Measurements from ENCODE around the gene MAP2K1.

Gene MAP2K1

GRCh38 chr15:66401130-66402021, 14.7 kb downstream of the MAP2K1 start:
- peaks cover 23% of the 10 kb centered on the region for H3K36me3 ChIP-seq (ENCODE audit: control insufficient read depth, low read length)
- peaks cover 97% of the 10 kb centered on the region for H3K79me2 ChIP-seq (ENCODE audit: control insufficient read depth, low read length)
- H3K9me3 ChIP-seq (ENCODE audit: control insufficient read depth, insufficient read depth, low read length): no peaks in the 10 kb centered on the region
- H3K4me1 ChIP-seq (ENCODE audit: control insufficient read depth, low read length): peaks cover 89% of the 10 kb centered on the region
- no peaks in the 10 kb centered on the region for H3K9me2 ChIP-seq (replicated peaks; ENCODE audit: control insufficient read depth, low read length)
- H3K27ac ChIP-seq (ENCODE audit: low read depth, low read length): peak overlapping the region; percentile 85
- peaks cover 24% of the 10 kb centered on the region; the same call in 1 of the 2 replicates for H4K20me1 ChIP-seq (ENCODE audit: control insufficient read depth, insufficient read depth, low read depth, low read length)
- no peaks in the 10 kb centered on the region for H3K27me3 ChIP-seq (ENCODE audit: control insufficient read depth, low read length)
- peak overlapping the region; percentile 78 for H3K4me3 ChIP-seq (ENCODE audit: low read length)
- TF ChIP-seq CTCF (IDR thresholded peaks at IDR 0.05; ENCODE audit: low read depth, low read length, poor library complexity, severe bottlenecking) (peak; percentile 34), EZH2phosphoT487 (IDR thresholded peaks at IDR 0.05; ENCODE audit: borderline replicate concordance, low read length) (no peak)
- H3F3A ChIP-seq (ENCODE audit: control insufficient read depth, insufficient read depth): peaks cover 23% of the 10 kb centered on the region
- H3K4me2 ChIP-seq (ENCODE audit: low read length): peak overlapping the region; percentile 99

- H3K4me3 ChIP-seq (ENCODE audit: low read length): peak overlapping the region; percentile 78
- H3K4me2 ChIP-seq (ENCODE audit: low read length): peak overlapping the region; percentile 99
- H3K9me2 ChIP-seq (replicated peaks; ENCODE audit: control insufficient read depth, low read length): no peaks in the 10 kb centered on the region
- peaks cover 100% of the 10 kb centered on the region for H3K79me2 ChIP-seq (ENCODE audit: control insufficient read depth, low read length)
- no peaks in the 10 kb centered on the region for H3K27me3 ChIP-seq (ENCODE audit: control insufficient read depth, low read length)
- H3K9me3 ChIP-seq (ENCODE audit: control insufficient read depth, insufficient read depth, low read length): no peaks in the 10 kb centered on the region
- peaks cover 23% of the 10 kb centered on the region for H3F3A ChIP-seq (ENCODE audit: control insufficient read depth, insufficient read depth)
- peaks cover 92% of the 10 kb centered on the region for H3K4me1 ChIP-seq (ENCODE audit: control insufficient read depth, low read length)
- H3K36me3 ChIP-seq (ENCODE audit: control insufficient read depth, low read length): peaks cover 14% of the 10 kb centered on the region
- peak overlapping the region; percentile 85 for H3K27ac ChIP-seq (ENCODE audit: low read depth, low read length)
- H4K20me1 ChIP-seq (ENCODE audit: control insufficient read depth, insufficient read depth, low read depth, low read length): peaks cover 24% of the 10 kb centered on the region; the same call in 1 of the 2 replicates
- TF ChIP-seq EZH2phosphoT487 (IDR thresholded peaks at IDR 0.05; ENCODE audit: borderline replicate concordance, low read length) (no peak), CTCF (IDR thresholded peaks at IDR 0.05; ENCODE audit: low read depth, low read length, poor library complexity, severe bottlenecking) (no peak)
Observed at GRCh38 chr15:66402761-66403284, 16.1 kb downstream of the MAP2K1 start.

GRCh38 chr15:66403323-66403722, 16.6 kb downstream of the MAP2K1 start:
- Histone ChIP-seq H3K4me1 (ENCODE audit: control insufficient read depth, low read length) (peaks cover 92% of the 10 kb centered on the region), H4K20me1 (ENCODE audit: control insufficient read depth, insufficient read depth, low read depth, low read length) (peaks cover 29% of the 10 kb centered on the region; the same call in 1 of the 2 replicates), H3K4me3 (ENCODE audit: low read length) (peak overlapping the region; percentile 78; the same call in 1 of the 2 replicates), H3K27me3 (ENCODE audit: control insufficient read depth, low read length) (no peaks in the 10 kb centered on the region), H3K79me2 (ENCODE audit: control insufficient read depth, low read length) (peaks cover 100% of the 10 kb centered on the region), H3K9me3 (ENCODE audit: control insufficient read depth, insufficient read depth, low read length) (no peaks in the 10 kb centered on the region), H3K36me3 (ENCODE audit: control insufficient read depth, low read length) (peaks cover 13% of the 10 kb centered on the region), H3K9me2 (replicated peaks; ENCODE audit: control insufficient read depth, low read length) (no peaks in the 10 kb centered on the region), H3F3A (ENCODE audit: control insufficient read depth, insufficient read depth) (peaks cover 23% of the 10 kb centered on the region), H3K27ac (ENCODE audit: low read depth, low read length) (no peak overlapping the region), H3K4me2 (ENCODE audit: low read length) (peak overlapping the region; percentile 99)
- no peak for TF ChIP-seq EZH2phosphoT487 (IDR thresholded peaks at IDR 0.05; ENCODE audit: borderline replicate concordance, low read length)
- TF ChIP-seq CTCF (IDR thresholded peaks at IDR 0.05; ENCODE audit: low read depth, low read length, poor library complexity, severe bottlenecking): no peak
